ENCODE data around the gene FABP1.

GRCh38 chr2:88095022-88095421, 32.8 kb downstream of the FABP1 start:
- no peak for TF ChIP-seq CTCF (conservative IDR thresholded peaks at IDR 0.05)
- TF ChIP-seq ZFX (IDR thresholded peaks at IDR 0.05), result no peak
